Measurements from ENCODE around the gene OCSTAMP. TPM values are rescaled to one million over a fixed set of nuclear protein-coding genes. Genes with fewer than 3 reads are reported as not detected.

OCSTAMP gene
- total RNA-seq, 1 donor from 2014 or later: not detected

DNA sequence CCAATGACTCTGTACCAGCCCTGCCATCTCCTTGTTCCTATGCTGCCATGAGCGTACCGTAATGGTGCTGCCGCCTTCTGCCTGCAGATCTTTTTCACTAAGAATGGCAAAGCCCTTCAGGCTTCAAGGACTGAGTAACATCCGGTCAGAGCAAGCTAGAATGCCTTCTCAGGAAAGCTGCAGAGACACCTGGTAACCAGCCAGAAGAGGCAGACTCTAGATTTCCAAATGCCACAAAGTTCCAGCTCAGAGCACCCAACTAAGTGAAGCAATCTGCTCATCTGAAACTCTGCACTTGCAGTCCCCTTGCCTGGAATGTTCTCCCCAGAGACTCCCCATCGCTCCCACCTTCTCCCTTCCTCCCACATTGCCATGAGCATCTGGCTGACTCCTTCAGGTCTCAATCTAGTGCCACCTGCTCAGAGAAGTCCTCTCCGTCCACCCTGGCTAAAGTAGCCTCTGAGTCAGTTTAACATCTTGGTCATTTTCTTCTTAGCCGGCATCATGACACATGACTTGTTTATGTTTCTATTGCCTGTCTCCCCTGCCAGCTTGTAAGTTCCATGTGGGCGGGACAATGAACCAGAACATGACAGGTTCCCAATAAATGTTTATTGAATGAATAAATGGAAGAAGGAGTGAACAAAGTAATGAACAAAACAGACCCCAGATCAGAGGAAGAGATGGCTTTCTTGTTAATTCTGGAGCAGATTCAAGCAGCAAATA is 6.9 kb upstream of the OCSTAMP start:
- no peak overlapping the region for H3K27ac Mint-ChIP-seq
- peaks cover 4% of the 10 kb centered on the region for H3K27me3 Mint-ChIP-seq
- H3K4me3 Mint-ChIP-seq: no peak overlapping the region
- TF ChIP-seq, protein P1, sequence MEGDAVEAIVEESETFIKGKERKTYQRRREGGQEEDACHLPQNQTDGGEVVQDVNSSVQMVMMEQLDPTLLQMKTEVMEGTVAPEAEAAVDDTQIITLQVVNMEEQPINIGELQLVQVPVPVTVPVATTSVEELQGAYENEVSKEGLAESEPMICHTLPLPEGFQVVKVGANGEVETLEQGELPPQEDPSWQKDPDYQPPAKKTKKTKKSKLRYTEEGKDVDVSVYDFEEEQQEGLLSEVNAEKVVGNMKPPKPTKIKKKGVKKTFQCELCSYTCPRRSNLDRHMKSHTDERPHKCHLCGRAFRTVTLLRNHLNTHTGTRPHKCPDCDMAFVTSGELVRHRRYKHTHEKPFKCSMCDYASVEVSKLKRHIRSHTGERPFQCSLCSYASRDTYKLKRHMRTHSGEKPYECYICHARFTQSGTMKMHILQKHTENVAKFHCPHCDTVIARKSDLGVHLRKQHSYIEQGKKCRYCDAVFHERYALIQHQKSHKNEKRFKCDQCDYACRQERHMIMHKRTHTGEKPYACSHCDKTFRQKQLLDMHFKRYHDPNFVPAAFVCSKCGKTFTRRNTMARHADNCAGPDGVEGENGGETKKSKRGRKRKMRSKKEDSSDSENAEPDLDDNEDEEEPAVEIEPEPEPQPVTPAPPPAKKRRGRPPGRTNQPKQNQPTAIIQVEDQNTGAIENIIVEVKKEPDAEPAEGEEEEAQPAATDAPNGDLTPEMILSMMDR (conservative IDR thresholded peaks at IDR 0.05): no peak
- no peaks in the 10 kb centered on the region for H3K4me1 Mint-ChIP-seq (ENCODE audit: unreplicated experiment)
- no peaks in the 10 kb centered on the region for H3K36me3 Mint-ChIP-seq
- H3K9me3 Mint-ChIP-seq: no peaks in the 10 kb centered on the region
- no peak for DNase-seq (ENCODE audit: extremely low spot score, unreplicated experiment)

DNA sequence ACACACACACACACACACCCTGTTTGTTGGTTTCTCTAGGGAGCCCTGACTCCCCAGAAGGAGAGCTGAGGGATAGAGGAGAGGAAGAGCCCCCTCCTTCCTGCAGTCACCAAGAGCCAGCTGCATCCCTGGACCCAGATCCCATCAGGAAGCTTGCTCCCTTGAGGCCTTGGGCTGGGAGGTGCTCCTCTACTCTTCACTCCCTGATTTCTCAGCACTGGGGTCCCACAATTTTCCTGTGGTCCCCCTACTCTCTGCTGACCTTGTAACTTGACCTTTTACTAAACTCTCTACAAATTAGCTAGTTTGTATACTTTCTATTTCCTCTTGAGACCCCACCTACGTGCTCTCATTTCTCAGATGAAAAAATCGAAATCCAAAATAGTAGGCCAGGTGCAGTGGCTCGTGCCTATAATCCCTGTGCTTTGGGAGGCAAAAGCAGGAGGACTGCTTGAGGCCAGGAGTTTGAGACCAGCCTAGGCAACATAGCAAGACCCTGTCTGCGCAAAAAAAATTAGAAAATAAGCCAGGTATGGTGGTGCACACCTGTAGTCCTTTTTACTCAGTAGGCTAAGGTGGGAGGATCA is 5.0 kb upstream of the OCSTAMP start:
- H3K9me3 Mint-ChIP-seq: no peaks in the 10 kb centered on the region
- peaks cover 4% of the 10 kb centered on the region for H3K27me3 Mint-ChIP-seq
- no peak overlapping the region for H3K27ac Mint-ChIP-seq
- no peaks in the 10 kb centered on the region for H3K4me1 Mint-ChIP-seq (ENCODE audit: unreplicated experiment)
- DNase-seq (ENCODE audit: extremely low spot score, unreplicated experiment): no peak
- no peaks in the 10 kb centered on the region for H3K36me3 Mint-ChIP-seq
- TF ChIP-seq, protein P1 (conservative IDR thresholded peaks at IDR 0.05): no peak
- H3K4me3 Mint-ChIP-seq: no peak overlapping the region

DNA sequence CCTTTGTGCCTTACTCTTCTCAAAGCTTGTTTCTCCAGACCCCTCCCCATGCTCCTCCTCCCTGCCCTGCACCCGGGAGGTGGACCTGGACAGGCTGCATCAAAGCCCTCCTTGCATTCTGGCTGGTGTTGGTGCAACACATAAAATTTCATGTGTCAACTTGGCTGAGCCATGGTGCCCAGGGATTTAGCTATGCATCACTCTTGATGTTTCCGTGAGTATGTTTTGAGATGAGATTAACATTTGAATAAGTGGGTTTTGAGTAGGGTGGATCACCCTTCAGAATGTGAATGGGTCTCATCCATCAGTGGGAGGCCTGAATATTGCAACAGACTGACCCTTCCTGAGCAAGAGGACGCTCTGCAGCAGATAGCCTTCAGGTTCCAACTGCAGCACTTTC is 4.4 kb upstream of the OCSTAMP start:
- TF ChIP-seq, protein P1 (conservative IDR thresholded peaks at IDR 0.05): no peak
- H3K9me3 Mint-ChIP-seq: no peaks in the 10 kb centered on the region
- H3K4me1 Mint-ChIP-seq (ENCODE audit: unreplicated experiment): no peaks in the 10 kb centered on the region
- H3K27ac Mint-ChIP-seq: no peak overlapping the region
- H3K36me3 Mint-ChIP-seq: no peaks in the 10 kb centered on the region
- no peak for DNase-seq (ENCODE audit: extremely low spot score, unreplicated experiment)
- H3K4me3 Mint-ChIP-seq: no peak overlapping the region
- H3K27me3 Mint-ChIP-seq: peaks cover 4% of the 10 kb centered on the region

DNA sequence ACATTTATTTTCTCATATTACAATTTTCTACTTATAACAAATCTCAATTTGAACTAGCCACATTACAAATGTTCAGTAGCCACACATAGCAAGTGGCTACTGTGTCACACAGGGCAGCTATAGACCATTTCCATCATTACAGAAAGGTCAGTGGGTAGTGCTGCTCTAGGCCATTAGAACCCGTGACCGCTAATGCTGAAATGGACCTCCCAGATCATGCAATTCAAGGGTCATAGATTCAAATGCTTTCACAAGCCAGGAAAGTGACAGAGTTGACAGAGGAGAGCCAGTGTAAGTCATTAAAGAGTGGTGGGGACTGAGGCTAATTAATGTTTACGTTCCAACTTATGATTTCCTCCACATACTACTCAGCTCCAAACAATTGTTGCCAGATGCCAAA is 3.5 kb upstream of the OCSTAMP start:
- Mint-ChIP-seq H3K36me3 (no peaks in the 10 kb centered on the region), H3K4me3 (no peak overlapping the region), H3K4me1 (ENCODE audit: unreplicated experiment) (no peaks in the 10 kb centered on the region), H3K27ac (no peak overlapping the region), H3K9me3 (no peaks in the 10 kb centered on the region), H3K27me3 (peaks cover 4% of the 10 kb centered on the region)
- TF ChIP-seq, protein P1 (conservative IDR thresholded peaks at IDR 0.05): no peak
- no peak for DNase-seq (ENCODE audit: extremely low spot score, unreplicated experiment)

DNA sequence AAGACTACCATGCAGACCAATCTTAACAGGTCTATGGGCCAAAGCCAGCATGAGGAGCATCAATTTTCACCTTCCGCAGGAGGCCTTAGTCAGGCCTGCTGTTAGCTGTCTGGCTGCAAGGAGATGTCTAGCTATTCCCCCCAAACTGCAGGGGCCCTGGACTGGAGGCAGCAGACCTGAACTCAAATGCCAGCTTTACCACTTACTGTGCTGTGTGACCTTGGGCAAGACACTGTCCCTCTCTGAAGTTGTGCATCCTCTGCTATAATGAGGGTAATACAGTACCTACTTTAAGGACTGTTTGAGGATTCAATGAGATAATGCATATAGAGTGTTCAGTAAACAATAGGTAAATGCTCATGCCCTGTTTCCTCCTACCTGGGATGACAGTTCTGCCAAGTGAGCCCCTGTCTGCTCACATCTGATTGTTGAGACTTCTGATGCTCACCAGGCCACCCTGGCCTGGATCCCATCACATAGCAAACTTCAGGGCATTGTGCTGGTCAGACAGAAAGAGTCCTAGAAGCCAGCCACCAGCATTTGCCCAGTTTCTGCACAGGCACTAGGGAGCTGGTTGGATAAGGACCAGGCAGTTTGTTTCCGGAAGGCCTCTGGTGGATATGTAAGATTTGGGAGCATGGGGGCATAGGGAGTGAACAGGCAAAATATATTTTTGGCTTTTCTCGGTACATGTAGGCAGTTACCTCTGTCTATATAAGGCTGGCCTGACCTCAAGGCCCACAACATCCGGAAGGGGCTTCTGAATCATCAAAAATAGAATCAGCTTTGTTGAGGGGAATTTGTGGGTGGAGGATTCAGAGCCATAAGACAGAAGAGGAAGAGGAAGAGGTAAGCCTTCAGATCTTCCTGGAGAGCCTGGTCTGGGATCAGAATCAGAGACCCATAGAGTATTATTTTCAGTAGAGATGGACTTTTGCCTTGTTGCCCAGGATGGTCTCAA is 2.3 kb upstream of the OCSTAMP start:
- H3K27me3 Mint-ChIP-seq: peaks cover 4% of the 10 kb centered on the region
- no peaks in the 10 kb centered on the region for H3K9me3 Mint-ChIP-seq
- no peak overlapping the region for H3K27ac Mint-ChIP-seq
- no peaks in the 10 kb centered on the region for H3K4me1 Mint-ChIP-seq (ENCODE audit: unreplicated experiment)
- H3K36me3 Mint-ChIP-seq: no peaks in the 10 kb centered on the region
- H3K4me3 Mint-ChIP-seq: no peak overlapping the region
- TF ChIP-seq, protein P1 (conservative IDR thresholded peaks at IDR 0.05): no peak
- no peak for DNase-seq (ENCODE audit: extremely low spot score, unreplicated experiment)

Data from type B pancreatic cell (in vitro differentiated cells).